OCI-LY7 (cell line): ENCODE measurements around the gene STK4. TPM values are rescaled to one million over a fixed set of nuclear protein-coding genes. Genes with fewer than 3 reads are reported as not detected.

Source experiments
- BruUV-seq: library from RNA; stranded (reverse); fragments of 400-500 nt; replicated peaks from 2 replicates; lab custom pipeline; 2021; lab: Mats Ljungman, UMichigan
- CTCF ChIA-PET: fragments of 300-600 bp; sonication (Branson Sonifier 250); formaldehyde crosslinking; loops from one replicate; lab custom pipeline; 2022; ENCODE audit warnings: antibody characterized with exemption; ENCODE audit not compliant: unreplicated experiment; lab: Charles Lee
- POLR2A ChIA-PET: fragments of 300-600 bp; sonication (Branson Sonifier 250); formaldehyde crosslinking; loops from one replicate; lab custom pipeline; 2022; ENCODE audit warnings: antibody characterized with exemption; lab: Charles Lee
- DNase-seq: peaks from one replicate; pipeline ENCODE4 v3.0.0-alpha.2; 2015; ENCODE audit warnings: low spot score
- H2AFZ ChIP-seq: fragments of 200-600 bp; sonication (generic), shearing (Covaris generic); 2 replicates; pipeline ENCODE4 v1.6.1; 2014; ENCODE audit warnings: mild to moderate bottlenecking, antibody characterized with exemption, low read length, moderate library complexity
- H3K27ac ChIP-seq: fragments of 200-600 bp; sonication (generic); 2 replicates; pipeline ENCODE4 v1.5.1; 2014; ENCODE audit warnings: mixed run types, low read depth, mild to moderate bottlenecking, moderate library complexity, low read length, inconsistent platforms; ENCODE audit not compliant: poor library complexity, severe bottlenecking
- H3K36me3 ChIP-seq: fragments of 200-600 bp; sonication (generic); 2 replicates; pipeline ENCODE4 v1.6.1; 2014; ENCODE audit warnings: mild to moderate bottlenecking, antibody characterized with exemption, low read length, moderate library complexity, mixed read lengths; ENCODE audit not compliant: insufficient read depth
- H3K4me1 ChIP-seq: fragments of 200-600 bp; sonication (generic); 2 replicates; pipeline ENCODE4 v1.5.1; 2014; ENCODE audit warnings: mild to moderate bottlenecking, low read length; ENCODE audit not compliant: insufficient read depth, poor library complexity, severe bottlenecking
- H3K4me2 ChIP-seq: fragments of 200-600 bp; sonication (generic); 2 replicates; pipeline ENCODE4 v1.6.1; 2014; ENCODE audit warnings: mild to moderate bottlenecking, low read length
- H3K4me3 ChIP-seq: fragments of 200-600 bp; sonication (generic); 2 replicates; pipeline ENCODE4 v1.5.1; 2014; ENCODE audit warnings: mild to moderate bottlenecking, low read depth, low read length; ENCODE audit not compliant: poor library complexity, severe bottlenecking
- H3K79me2 ChIP-seq: fragments of 200-600 bp; sonication (generic); 2 replicates; pipeline ENCODE4 v1.6.1; 2016; ENCODE audit warnings: low read depth, mild to moderate bottlenecking, low read length, moderate library complexity, mixed read lengths; ENCODE audit not compliant: insufficient read depth
- H3K9me2 ChIP-seq: fragments of 200-600 bp; sonication (generic); 2 replicates; pipeline ENCODE4 v1.6.1; 2016; ENCODE audit warnings: mild to moderate bottlenecking, low read length, mixed read lengths; ENCODE audit not compliant: insufficient read depth
- H3K9me3 ChIP-seq: fragments of 200-600 bp; sonication (generic); 2 replicates; pipeline ENCODE4 v1.6.1; 2014; ENCODE audit warnings: mild to moderate bottlenecking, mixed run types, low read length, mixed read lengths
- H4K20me1 ChIP-seq: fragments of 200-600 bp; sonication (generic); 2 replicates; pipeline ENCODE4 v1.6.1; 2014; ENCODE audit warnings: mild to moderate bottlenecking, antibody characterized with exemption, low read length, moderate library complexity, mixed read lengths; ENCODE audit not compliant: insufficient read depth
- EZH2phosphoT487 ChIP-seq: fragments of 200-600 bp; sonication (generic); IDR thresholded peaks from 2 replicates; pipeline ENCODE4 v1.6.1; 2018; ENCODE audit warnings: low read depth, borderline replicate concordance, mild to moderate bottlenecking, mixed run types, antibody characterized with exemption, low read length, moderate library complexity, mixed read lengths
- intact Hi-C: fragments of 100-400 bp; cut with micrococcal nuclease; formaldehyde crosslinking; loops from one replicate; pipeline ENCODE4 v1.10.0; 2022; ENCODE audit not compliant: unreplicated experiment
- total RNA-seq, 2 experiments: library from RNA; depleted of rRNA in 1 of 2; stranded (reverse); fragments of >200 nt in 1 of 2; shearing (Covaris generic) in 1 of 2; gene quantifications; 2 replicates each; pipeline ENCODE4 v1.2.3, GENCODE V29; 2014 to 2022
- TF ChIP-seq, protein P1 (sequence below): fragments of 200-600 bp; sonication (generic); conservative IDR thresholded peaks from 2 replicates; pipeline ENCODE4 v1.5.1; 2014; ENCODE audit warnings: mild to moderate bottlenecking, antibody characterized with exemption, low read length, moderate library complexity, mixed read lengths

The STK4 gene
- total RNA-seq, 2 experiments from 2014 or later = 67.9 to 140 TPM

DNA sequence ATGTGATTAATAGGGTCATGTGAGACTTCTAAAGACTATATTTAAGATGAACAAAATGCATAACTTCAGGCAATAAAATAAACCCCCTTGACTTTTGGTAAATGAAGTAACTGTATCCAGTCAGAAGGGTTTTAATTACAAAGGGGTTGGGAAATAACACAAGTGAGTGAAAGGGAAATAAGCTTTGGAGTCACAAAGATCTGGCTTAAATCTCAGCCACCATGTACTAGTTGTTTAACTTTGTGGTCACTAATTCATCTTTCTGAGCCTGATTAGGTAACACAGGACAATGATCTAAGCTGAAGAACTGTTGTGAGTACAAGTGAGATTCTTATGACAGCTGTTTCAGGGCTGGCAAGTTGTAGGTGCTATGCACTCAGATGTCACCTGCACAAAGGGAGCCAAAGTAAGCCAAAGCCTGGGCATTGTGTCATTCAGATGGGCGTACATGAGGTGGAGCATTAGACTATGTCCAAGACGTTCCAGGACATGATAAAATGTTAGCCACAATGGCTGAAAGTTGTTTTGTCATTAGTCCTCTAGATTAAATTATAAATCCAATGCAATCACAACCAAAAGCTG is 19.9 kb upstream of the STK4 start:
- H3K4me3 ChIP-seq = no peak overlapping the region
- H4K20me1 ChIP-seq = no peaks in the 10 kb centered on the region
- intact Hi-C loops = no loop called here
- H2AFZ ChIP-seq = no peak overlapping the region
- no peak overlapping the region for H3K4me2 ChIP-seq
- TF ChIP-seq EZH2phosphoT487 = no peak
- TF ChIP-seq, protein P1, sequence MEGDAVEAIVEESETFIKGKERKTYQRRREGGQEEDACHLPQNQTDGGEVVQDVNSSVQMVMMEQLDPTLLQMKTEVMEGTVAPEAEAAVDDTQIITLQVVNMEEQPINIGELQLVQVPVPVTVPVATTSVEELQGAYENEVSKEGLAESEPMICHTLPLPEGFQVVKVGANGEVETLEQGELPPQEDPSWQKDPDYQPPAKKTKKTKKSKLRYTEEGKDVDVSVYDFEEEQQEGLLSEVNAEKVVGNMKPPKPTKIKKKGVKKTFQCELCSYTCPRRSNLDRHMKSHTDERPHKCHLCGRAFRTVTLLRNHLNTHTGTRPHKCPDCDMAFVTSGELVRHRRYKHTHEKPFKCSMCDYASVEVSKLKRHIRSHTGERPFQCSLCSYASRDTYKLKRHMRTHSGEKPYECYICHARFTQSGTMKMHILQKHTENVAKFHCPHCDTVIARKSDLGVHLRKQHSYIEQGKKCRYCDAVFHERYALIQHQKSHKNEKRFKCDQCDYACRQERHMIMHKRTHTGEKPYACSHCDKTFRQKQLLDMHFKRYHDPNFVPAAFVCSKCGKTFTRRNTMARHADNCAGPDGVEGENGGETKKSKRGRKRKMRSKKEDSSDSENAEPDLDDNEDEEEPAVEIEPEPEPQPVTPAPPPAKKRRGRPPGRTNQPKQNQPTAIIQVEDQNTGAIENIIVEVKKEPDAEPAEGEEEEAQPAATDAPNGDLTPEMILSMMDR = no peak
- no peak overlapping the region for H3K27ac ChIP-seq
- H3K9me2 ChIP-seq = no peaks in the 10 kb centered on the region
- peaks cover 99% of the 10 kb centered on the region for H3K36me3 ChIP-seq
- H3K9me3 ChIP-seq = no peaks in the 10 kb centered on the region
- ChIA-PET POLR2A (interaction anchor here (1.0 to 1.5 kb wide), 3 partner anchors 14 to 37 kb away, joined by 3 to 4 read pairs (median 3); partner anchors contain the start of genes PABPC1L and TOMM34), CTCF (no interaction called here)
- BruUV-seq = no TSS peak
- no peaks in the 10 kb centered on the region for H3K79me2 ChIP-seq
- DNase-seq = no peak
- no peaks in the 10 kb centered on the region for H3K4me1 ChIP-seq

DNA sequence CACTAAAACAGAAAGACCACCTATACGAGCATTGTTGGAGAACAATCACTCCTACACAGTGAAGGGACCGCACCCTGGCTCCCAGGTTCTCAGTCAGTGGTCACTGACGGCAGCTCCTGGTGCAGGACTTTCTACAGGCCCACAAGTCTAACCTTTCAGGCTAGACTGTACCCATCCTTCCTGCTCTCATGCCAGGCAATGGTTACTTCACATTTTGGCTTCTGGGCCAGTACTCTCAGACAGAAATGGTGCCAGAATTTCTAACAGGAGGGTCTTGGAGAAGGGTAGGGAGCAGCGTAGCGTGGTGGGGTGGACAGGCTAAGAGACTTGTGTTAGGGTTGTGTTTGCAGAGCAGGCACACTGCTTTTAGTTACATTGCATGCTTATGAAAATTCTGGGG is 18.2 kb upstream of the STK4 start:
- CTCF ChIA-PET = no interaction called here
- no peak for DNase-seq
- intact Hi-C loops = no loop called here

DNA sequence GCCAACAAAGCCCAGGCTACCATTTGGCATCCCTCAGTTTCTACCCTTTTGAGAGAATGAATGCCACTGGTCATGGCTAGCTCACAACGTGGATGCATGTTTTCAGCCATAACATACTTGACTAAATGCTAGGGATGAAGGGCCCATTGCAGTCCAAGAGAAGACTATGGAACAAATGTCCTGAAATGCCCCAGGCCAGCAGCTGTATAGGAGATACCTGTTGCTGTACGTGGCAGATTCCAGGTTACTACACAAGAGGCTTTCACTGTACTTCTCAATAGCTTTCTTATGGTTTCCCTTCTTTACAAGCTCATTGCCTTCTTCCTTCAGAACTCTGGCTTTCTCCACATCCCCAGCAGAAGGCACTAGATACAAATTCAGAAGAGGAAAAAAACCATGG is 17.8 kb upstream of the STK4 start:
- no TSS peak for BruUV-seq
- intact Hi-C loops = no loop called here
- Histone ChIP-seq H3K79me2 (no peaks in the 10 kb centered on the region), H3K4me2 (no peak overlapping the region), H3K9me3 (no peaks in the 10 kb centered on the region), H4K20me1 (no peaks in the 10 kb centered on the region), H3K9me2 (no peaks in the 10 kb centered on the region), H3K4me3 (no peak overlapping the region), H3K27ac (no peak overlapping the region), H3K4me1 (no peaks in the 10 kb centered on the region), H3K36me3 (peaks cover 99% of the 10 kb centered on the region), H2AFZ (no peak overlapping the region)
- ChIA-PET CTCF (no interaction called here), POLR2A (interaction anchor here (1.6 kb wide), 1 partner anchor 14 kb away, joined by 4 read pairs; no protein-coding TSS in a partner anchor)
- TF ChIP-seq, protein P1 = no peak
- no peak for TF ChIP-seq EZH2phosphoT487
- DNase-seq = no peak

More for the DNA sequence above, 18.2 kb upstream of the STK4 start:
- no peaks in the 10 kb centered on the region for H4K20me1 ChIP-seq
- no peak overlapping the region for H3K4me3 ChIP-seq
- POLR2A ChIA-PET = no interaction called here
- no peaks in the 10 kb centered on the region for H3K9me2 ChIP-seq
- H3K4me2 ChIP-seq = no peak overlapping the region
- no peak overlapping the region for H2AFZ ChIP-seq
- H3K27ac ChIP-seq = no peak overlapping the region
- H3K36me3 ChIP-seq = peaks cover 99% of the 10 kb centered on the region
- H3K9me3 ChIP-seq = no peaks in the 10 kb centered on the region
- no peaks in the 10 kb centered on the region for H3K4me1 ChIP-seq
- BruUV-seq = no TSS peak
- TF ChIP-seq, protein P1 = no peak
- no peak for TF ChIP-seq EZH2phosphoT487
- H3K79me2 ChIP-seq = no peaks in the 10 kb centered on the region
